Lung (tissue), 12 donors: Measurements from ENCODE around the gene FEM1B. TPM values are rescaled to one million over a fixed set of nuclear protein-coding genes. Genes with fewer than 3 reads are reported as not detected.
A peak's percentile ranks its signal among the peaks of the same experiment; 100 is the strongest.

Source experiments
- ATAC-seq: fragments of 200-7000 bp; cut with Tn5 transposase; one replicate; pipeline ENCODE4 v1.9.1; 2020; ENCODE audit warnings: moderate number of reproducible peaks; ENCODE audit not compliant: insufficient read depth, low FRiP score
- DNase-seq, 3 donors: peaks; one replicate each; pipeline ENCODE4 v3.0.0-alpha.2; 2013 to 2017
- H3K27ac ChIP-seq, 2 donors: one replicate each; pipeline ENCODE4 v1.5.1; 2013; ENCODE audit warnings: mild to moderate bottlenecking in 2 of 2, moderate library complexity in 2 of 2, control low read depth in 1 of 2, inconsistent platforms in 1 of 2, low read depth in 1 of 2, low read length in 1 of 2
- H3K27me3 ChIP-seq, 3 donors: one replicate each; pipeline ENCODE4 v1.5.1; 2013; ENCODE audit warnings: low read length in 2 of 3; ENCODE audit not compliant: control insufficient read depth in 3 of 3, insufficient read depth in 3 of 3
- H3K36me3 ChIP-seq, 4 donors: one replicate each; pipeline ENCODE4 v1.5.1; 2013; ENCODE audit warnings: low read length in 4 of 4, mild to moderate bottlenecking in 1 of 4, moderate library complexity in 1 of 4; ENCODE audit not compliant: control insufficient read depth in 4 of 4, insufficient read depth in 4 of 4
- H3K4me1 ChIP-seq, 5 donors: one replicate each; pipeline ENCODE4 v1.5.1; 2013; ENCODE audit warnings: low read length in 5 of 5, mild to moderate bottlenecking in 2 of 5, moderate library complexity in 1 of 5; ENCODE audit not compliant: control insufficient read depth in 5 of 5, insufficient read depth in 5 of 5
- H3K4me3 ChIP-seq: one replicate; pipeline ENCODE4 v1.5.1; 2013; ENCODE audit warnings: mild to moderate bottlenecking, control low read depth, moderate library complexity
- H3K9ac ChIP-seq, 2 donors: one replicate each; pipeline ENCODE4 v1.5.1; 2013; ENCODE audit warnings: low read length in 2 of 2, control low read depth in 1 of 2; ENCODE audit not compliant: insufficient read depth in 1 of 2
- H3K9me3 ChIP-seq, 4 donors: one replicate each; pipeline ENCODE4 v1.5.1; 2013; ENCODE audit warnings: low read length in 3 of 4, mild to moderate bottlenecking in 1 of 4, moderate library complexity in 1 of 4; ENCODE audit not compliant: control insufficient read depth in 4 of 4, insufficient read depth in 3 of 4
- WGBS, 2 donors: extraction: QIAGEN DNeasy Blood & Tissue Kit; methylation state at CpG; one replicate each; pipeline ENCODE4 v1.1.7; 2013; 5-methylcytosine and 5-hydroxymethylcytosine counted together
- polyA plus RNA-seq, 2 donors: library from polyadenylated mRNA; stranded (reverse); fragments of 200-250 nt; gene quantifications; one replicate each; pipeline ENCODE4 v1.2.1, GENCODE V29; 2013
- total RNA-seq, 2 donors: library from RNA; depleted of rRNA in 1 of 2; stranded (reverse); fragments of >200 nt in 1 of 2; gene quantifications; one replicate each; pipeline ENCODE4 v1.2.1, GENCODE V29; 2014 to 2021
- TF ChIP-seq, protein P1 (sequence below): IDR thresholded peaks from 2 replicates; pipeline ENCODE4 v1.5.1; 2012; ENCODE audit warnings: mild to moderate bottlenecking; ENCODE audit errors: control extremely low read depth, extremely low read depth
- donor health status: control.
- donor health status: control.
- donor health status: Bipolar disorder and iron deficiency.
- donor health status: healthy.
- donor health status: DM: yes; HTN: yes; CAD: no.

FEM1B gene
- total and polyA plus RNA-seq, 4 donors: 8.1 to 57.7 (median 30.5) TPM

GRCh38 chr15:68256675-68257450, 20.7 kb upstream of the FEM1B start:
- ATAC-seq (peak; percentile 91), DNase-seq (peak; percentile 93 to 96 (median 95))
- WGBS, 2 donors: 8 to 11% methylated on average over 46 to 57 of the region's 57 CpGs

DNA sequence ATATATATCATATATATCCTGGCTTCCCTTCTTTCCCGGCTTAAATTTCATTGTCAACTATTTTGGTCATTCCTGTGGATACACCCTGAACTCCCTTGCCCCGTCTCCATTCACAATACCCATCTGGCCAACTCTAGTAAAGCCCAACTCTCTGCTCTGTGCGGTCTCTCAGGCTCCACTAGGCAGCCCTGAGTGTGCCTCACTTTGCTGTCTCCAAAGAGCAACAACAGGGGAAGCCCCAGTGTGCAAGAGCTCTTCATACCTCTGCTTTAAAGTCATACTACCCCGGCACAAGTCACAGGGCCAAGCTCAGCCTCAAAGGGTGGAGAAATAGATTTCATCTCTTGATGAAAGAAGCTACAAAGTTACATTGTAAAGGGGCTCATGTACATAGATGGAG, 18.9 kb upstream of the FEM1B start:
- DNase-seq: no peak
- H3K27ac ChIP-seq: no peak overlapping the region
- ATAC-seq: no peak
- H3K27me3 ChIP-seq: peaks cover 0 to 5% (median 3%) of the 10 kb centered on the region in 3 donors
- no peak overlapping the region for H3K4me3 ChIP-seq
- TF ChIP-seq, protein P1, sequence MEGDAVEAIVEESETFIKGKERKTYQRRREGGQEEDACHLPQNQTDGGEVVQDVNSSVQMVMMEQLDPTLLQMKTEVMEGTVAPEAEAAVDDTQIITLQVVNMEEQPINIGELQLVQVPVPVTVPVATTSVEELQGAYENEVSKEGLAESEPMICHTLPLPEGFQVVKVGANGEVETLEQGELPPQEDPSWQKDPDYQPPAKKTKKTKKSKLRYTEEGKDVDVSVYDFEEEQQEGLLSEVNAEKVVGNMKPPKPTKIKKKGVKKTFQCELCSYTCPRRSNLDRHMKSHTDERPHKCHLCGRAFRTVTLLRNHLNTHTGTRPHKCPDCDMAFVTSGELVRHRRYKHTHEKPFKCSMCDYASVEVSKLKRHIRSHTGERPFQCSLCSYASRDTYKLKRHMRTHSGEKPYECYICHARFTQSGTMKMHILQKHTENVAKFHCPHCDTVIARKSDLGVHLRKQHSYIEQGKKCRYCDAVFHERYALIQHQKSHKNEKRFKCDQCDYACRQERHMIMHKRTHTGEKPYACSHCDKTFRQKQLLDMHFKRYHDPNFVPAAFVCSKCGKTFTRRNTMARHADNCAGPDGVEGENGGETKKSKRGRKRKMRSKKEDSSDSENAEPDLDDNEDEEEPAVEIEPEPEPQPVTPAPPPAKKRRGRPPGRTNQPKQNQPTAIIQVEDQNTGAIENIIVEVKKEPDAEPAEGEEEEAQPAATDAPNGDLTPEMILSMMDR: no peak
- 66 to 78% methylated on average over 4 of the region's 4 CpGs for WGBS, 2 donors
- no peaks in the 10 kb centered on the region for H3K9me3 ChIP-seq
- no peaks in the 10 kb centered on the region for H3K36me3 ChIP-seq
- no peak overlapping the region for H3K9ac ChIP-seq
- peaks cover 0 to 4% (median 2%) of the 10 kb centered on the region in 5 donors for H3K4me1 ChIP-seq

More at GRCh38 chr15:68256675-68257450, 20.7 kb upstream of the FEM1B start:
- TF ChIP-seq, protein P1: no peak
- H3K9ac ChIP-seq: peak overlapping the region; percentile 68 to 87
- peaks cover 0 to 4% (median 2%) of the 10 kb centered on the region in 5 donors for H3K4me1 ChIP-seq
- peak overlapping the region; percentile 82 to 94 for H3K27ac ChIP-seq
- H3K4me3 ChIP-seq: peak overlapping the region; percentile 46
- H3K9me3 ChIP-seq: no peaks in the 10 kb centered on the region
- H3K27me3 ChIP-seq: no peaks in the 10 kb centered on the region
- no peaks in the 10 kb centered on the region for H3K36me3 ChIP-seq

- Histone ChIP-seq H3K9ac (no peak overlapping the region), H3K4me3 (no peak overlapping the region), H3K27ac (peak overlapping the region in 1 of 2 donors; percentile 18), H3K4me1 (peaks cover 0 to 4% (median 2%) of the 10 kb centered on the region in 5 donors), H3K36me3 (no peaks in the 10 kb centered on the region), H3K9me3 (no peaks in the 10 kb centered on the region), H3K27me3 (peaks cover 0 to 9% (median 8%) of the 10 kb centered on the region in 3 donors)
- no peak for ATAC-seq
- no peak for DNase-seq
- 81 to 89% methylated on average over 2 of the region's 2 CpGs for WGBS, 2 donors
- TF ChIP-seq, protein P1: no peak
These were observed 17.7 kb upstream of the FEM1B start for GRCh38 chr15:68259883-68260282.
